DOHH2 (cell line): Measurements from ENCODE around the gene CLDN11.

Experiments
- EZH2phosphoT487 ChIP-seq: fragments of 200-600 bp; sonication (generic); IDR thresholded peaks from 2 replicates; pipeline ENCODE4 v1.6.1; 2017; ENCODE audit warnings: borderline replicate concordance, mild to moderate bottlenecking, antibody characterized with exemption, low read length, moderate library complexity, mixed read lengths
- TF ChIP-seq, protein P1 (sequence below): fragments of 200-600 bp; sonication (generic); IDR thresholded peaks from one replicate; pipeline ENCODE4 v1.5.1; 2014; ENCODE audit warnings: antibody characterized with exemption, mild to moderate bottlenecking, low read depth, low read length; ENCODE audit not compliant: poor library complexity, severe bottlenecking

DNA sequence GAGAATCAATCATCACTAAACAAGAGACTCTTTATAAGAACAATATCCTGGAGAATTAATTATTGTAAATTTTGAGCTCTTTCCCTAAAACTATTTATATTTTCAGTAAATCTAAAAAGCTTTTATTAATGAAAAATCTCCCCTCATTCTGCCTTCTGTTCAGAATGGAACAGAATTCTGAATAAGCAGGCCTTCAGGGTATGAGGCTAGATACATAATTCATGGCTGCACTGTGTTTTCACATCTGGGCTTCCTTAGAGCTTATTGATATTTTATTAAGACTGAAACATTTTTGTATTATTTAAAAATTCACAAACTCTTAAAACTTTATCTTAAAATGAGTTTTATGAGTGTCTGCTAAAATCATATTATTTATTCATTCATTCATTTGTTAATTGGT is 24.8 kb downstream of the CLDN11 start:
- TF ChIP-seq, protein P1, sequence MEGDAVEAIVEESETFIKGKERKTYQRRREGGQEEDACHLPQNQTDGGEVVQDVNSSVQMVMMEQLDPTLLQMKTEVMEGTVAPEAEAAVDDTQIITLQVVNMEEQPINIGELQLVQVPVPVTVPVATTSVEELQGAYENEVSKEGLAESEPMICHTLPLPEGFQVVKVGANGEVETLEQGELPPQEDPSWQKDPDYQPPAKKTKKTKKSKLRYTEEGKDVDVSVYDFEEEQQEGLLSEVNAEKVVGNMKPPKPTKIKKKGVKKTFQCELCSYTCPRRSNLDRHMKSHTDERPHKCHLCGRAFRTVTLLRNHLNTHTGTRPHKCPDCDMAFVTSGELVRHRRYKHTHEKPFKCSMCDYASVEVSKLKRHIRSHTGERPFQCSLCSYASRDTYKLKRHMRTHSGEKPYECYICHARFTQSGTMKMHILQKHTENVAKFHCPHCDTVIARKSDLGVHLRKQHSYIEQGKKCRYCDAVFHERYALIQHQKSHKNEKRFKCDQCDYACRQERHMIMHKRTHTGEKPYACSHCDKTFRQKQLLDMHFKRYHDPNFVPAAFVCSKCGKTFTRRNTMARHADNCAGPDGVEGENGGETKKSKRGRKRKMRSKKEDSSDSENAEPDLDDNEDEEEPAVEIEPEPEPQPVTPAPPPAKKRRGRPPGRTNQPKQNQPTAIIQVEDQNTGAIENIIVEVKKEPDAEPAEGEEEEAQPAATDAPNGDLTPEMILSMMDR = no peak
- no peak for TF ChIP-seq EZH2phosphoT487
